Endothelial cell (in vitro differentiated cells): ENCODE results near the gene MAFF. TPM values are rescaled to one million over a fixed set of nuclear protein-coding genes. Genes with fewer than 3 reads are reported as not detected.
A peak's percentile ranks its signal among the peaks of the same experiment; 100 is the strongest.

ENCODE experiments used
- DNase-seq: peaks from one replicate; pipeline ENCODE4 v3.0.0; 2021; ENCODE audit warnings: low spot score
- H3K27ac Mint-ChIP-seq: one replicate; pipeline ENCODE4 v1.8.0; 2021; ENCODE audit warnings: mixed read lengths, inconsistent platforms; ENCODE audit not compliant: unreplicated experiment
- H3K27me3 Mint-ChIP-seq: one replicate; pipeline ENCODE4 v1.8.0; 2021; ENCODE audit warnings: mild to moderate bottlenecking, moderate library complexity, mixed read lengths, inconsistent platforms; ENCODE audit not compliant: unreplicated experiment
- H3K36me3 Mint-ChIP-seq: one replicate; pipeline ENCODE4 v1.8.0; 2021; ENCODE audit warnings: mild to moderate bottlenecking, low read depth, mixed read lengths, inconsistent platforms; ENCODE audit not compliant: unreplicated experiment
- H3K4me1 Mint-ChIP-seq: one replicate; pipeline ENCODE4 v1.8.0; 2021; ENCODE audit warnings: mild to moderate bottlenecking, mixed read lengths, inconsistent platforms; ENCODE audit not compliant: unreplicated experiment
- H3K4me3 Mint-ChIP-seq: one replicate; pipeline ENCODE4 v1.8.0; 2021; ENCODE audit warnings: mild to moderate bottlenecking, mixed read lengths, inconsistent platforms; ENCODE audit not compliant: unreplicated experiment
- H3K9me3 Mint-ChIP-seq: one replicate; pipeline ENCODE4 v1.8.0; 2021; ENCODE audit warnings: mixed read lengths, inconsistent platforms; ENCODE audit not compliant: unreplicated experiment
- total RNA-seq: library from RNA; stranded (reverse); fragmentation: NEBNext Ultra II Directional; extraction: Animal tissue kit (Norgen Biotek cat#: 25700); gene quantifications from one replicate; pipeline ENCODE4 v1.2.1, GENCODE V29; 2021; ENCODE audit not compliant: unreplicated experiment
- TF ChIP-seq, protein P1 (sequence below): fragments of 200-600 bp; sonication (generic); IDR thresholded peaks from one replicate; pipeline ENCODE4 v1.5.0; 2021; ENCODE audit warnings: antibody characterized with exemption; ENCODE audit not compliant: unreplicated experiment

Gene MAFF
- total RNA-seq, 1 donor from 2014 or later: 3.5 TPM

DNA sequence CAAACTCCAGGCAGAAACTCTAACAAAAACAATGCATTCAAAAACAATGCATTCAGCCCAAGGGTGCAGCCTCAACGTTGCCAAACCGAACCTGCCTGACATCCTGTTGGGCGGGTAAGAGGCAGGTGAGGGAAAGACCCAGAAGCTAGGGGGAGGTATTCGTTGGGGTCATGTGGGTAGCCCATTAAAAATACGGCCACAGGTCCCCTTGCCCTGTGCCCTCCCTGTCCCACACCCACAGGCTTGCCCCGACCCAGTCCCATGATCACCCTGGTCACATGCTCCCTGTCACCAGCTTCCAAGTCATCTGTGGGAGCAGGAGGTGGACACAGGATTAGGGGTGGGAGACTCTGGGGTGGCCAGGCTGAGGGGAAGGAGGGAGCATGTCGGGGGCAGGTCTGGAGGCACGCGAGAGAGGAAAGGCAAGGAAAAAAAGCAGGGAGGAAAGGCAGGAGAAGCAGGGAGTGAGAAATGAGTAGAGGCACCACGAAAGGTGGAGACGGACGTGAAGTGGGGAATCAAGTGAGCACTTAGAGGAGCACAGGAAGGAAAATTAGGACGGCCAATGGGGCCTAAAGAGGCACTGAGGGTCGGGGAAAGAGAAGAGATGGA is 20.8 kb upstream of the MAFF start:
- Mint-ChIP-seq H3K36me3 (peaks cover 4% of the 10 kb centered on the region), H3K4me1 (peaks cover 41% of the 10 kb centered on the region), H3K27me3 (peaks cover 5% of the 10 kb centered on the region), H3K9me3 (no peaks in the 10 kb centered on the region), H3K27ac (peak overlapping the region; percentile 98), H3K4me3 (peak overlapping the region; percentile 91)
- TF ChIP-seq, protein P1, sequence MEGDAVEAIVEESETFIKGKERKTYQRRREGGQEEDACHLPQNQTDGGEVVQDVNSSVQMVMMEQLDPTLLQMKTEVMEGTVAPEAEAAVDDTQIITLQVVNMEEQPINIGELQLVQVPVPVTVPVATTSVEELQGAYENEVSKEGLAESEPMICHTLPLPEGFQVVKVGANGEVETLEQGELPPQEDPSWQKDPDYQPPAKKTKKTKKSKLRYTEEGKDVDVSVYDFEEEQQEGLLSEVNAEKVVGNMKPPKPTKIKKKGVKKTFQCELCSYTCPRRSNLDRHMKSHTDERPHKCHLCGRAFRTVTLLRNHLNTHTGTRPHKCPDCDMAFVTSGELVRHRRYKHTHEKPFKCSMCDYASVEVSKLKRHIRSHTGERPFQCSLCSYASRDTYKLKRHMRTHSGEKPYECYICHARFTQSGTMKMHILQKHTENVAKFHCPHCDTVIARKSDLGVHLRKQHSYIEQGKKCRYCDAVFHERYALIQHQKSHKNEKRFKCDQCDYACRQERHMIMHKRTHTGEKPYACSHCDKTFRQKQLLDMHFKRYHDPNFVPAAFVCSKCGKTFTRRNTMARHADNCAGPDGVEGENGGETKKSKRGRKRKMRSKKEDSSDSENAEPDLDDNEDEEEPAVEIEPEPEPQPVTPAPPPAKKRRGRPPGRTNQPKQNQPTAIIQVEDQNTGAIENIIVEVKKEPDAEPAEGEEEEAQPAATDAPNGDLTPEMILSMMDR: no peak
- DNase-seq: no peak

DNA sequence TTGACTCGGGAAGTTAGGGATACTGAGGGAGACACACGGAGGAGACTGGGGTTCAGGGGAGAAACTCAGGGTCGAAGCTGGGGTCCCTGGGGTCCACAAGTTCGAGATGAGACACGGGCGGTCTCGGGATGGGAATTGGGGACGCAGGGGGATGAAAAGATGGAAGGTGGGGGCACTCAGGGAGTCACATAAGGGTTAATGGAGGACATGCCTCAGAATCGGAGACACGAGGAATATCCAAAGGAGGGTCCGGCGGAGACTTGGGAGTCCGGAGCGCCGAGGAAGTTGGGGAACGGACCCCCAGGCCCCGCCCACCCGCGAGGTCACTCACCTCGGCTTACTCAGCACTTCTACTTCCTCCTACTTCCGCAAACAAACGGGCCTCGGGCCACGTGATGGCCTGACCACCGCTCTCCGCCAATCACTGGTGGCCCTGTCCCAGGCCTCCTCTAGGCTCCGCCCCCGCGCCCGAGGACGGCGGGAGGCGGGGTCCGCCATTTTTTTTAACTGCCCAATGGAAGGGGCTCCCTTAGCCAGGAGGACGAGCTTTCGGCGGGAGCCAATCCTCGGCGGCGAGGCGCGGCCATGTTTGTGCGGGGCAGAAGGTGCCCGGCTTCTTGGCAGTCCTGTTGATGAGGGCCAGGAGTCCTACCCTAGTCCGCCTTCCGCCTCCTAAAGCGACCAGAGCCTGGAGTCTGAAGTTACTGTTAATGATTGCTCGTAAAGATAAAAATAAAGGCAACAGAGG is 20.2 kb upstream of the MAFF start, which contains the start of gene PLA2G6:
TSS of gene PLA2G6 (minus strand) at position 378 of the 748 bp plus-strand sequence. CDS start 12,404 bp downstream, outside the sequence.
- H3K4me1 Mint-ChIP-seq: peaks cover 37% of the 10 kb centered on the region
- peak within 1 kb of the TSS; percentile 98 for H3K27ac Mint-ChIP-seq
- DNase-seq: peak; percentile 99
- peak within 1 kb of the TSS; percentile 91 for H3K4me3 Mint-ChIP-seq
- no peaks in the 10 kb centered on the region for H3K9me3 Mint-ChIP-seq
- H3K27me3 Mint-ChIP-seq: peaks cover 7% of the 10 kb centered on the region
- H3K36me3 Mint-ChIP-seq: peaks cover 4% of the 10 kb centered on the region
- TF ChIP-seq, protein P1: no peak

DNA sequence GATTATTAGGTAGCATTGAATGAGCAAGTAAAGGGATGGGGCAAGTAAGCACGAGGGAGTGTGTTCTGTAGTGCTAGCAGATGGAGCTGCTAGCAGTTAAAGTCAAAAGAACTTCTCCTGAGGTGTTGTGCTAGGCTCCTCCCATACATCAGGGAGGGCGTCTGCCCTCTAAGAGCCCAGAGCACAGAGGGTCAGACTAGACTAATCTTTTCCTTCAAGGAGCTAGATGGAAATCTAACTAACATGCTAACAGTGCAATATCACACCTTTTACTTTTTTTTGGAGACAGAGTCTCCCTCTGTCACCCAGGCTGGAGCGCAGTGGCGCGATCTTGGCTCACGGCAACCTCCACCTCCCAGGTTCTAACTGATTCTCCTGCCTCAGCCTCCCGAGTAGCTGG is 17.0 kb upstream of the MAFF start:
- TF ChIP-seq, protein P1: no peak
- Mint-ChIP-seq H3K4me1 (peaks cover 26% of the 10 kb centered on the region), H3K27me3 (peaks cover 9% of the 10 kb centered on the region), H3K36me3 (peaks cover 3% of the 10 kb centered on the region), H3K4me3 (no peak overlapping the region), H3K9me3 (no peaks in the 10 kb centered on the region), H3K27ac (no peak overlapping the region)
- DNase-seq: no peak

DNA sequence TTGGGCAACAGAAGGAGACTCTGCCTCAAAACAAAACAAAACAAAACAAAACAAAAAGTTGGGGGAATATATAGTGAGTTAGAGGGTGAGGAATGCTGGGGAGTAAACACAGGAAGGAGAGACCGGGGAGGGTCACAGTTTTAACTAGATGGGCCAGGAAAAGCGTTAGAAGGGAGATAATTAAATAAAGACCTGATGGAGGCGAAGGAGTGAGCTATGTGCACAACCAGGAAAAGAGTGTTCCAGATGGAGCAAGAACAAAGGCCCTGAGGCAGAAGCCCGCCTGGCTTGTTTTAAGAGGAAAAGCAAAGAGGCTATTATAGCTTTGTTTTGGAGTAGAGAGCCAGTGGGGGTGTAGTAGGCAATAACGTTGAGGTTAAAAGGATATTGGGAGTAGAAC is 15.4 kb upstream of the MAFF start:
- TF ChIP-seq, protein P1: no peak
- no peaks in the 10 kb centered on the region for H3K9me3 Mint-ChIP-seq
- peaks cover 7% of the 10 kb centered on the region for H3K27me3 Mint-ChIP-seq
- no peak overlapping the region for H3K4me3 Mint-ChIP-seq
- peaks cover 10% of the 10 kb centered on the region for H3K4me1 Mint-ChIP-seq
- H3K27ac Mint-ChIP-seq: no peak overlapping the region
- H3K36me3 Mint-ChIP-seq: no peaks in the 10 kb centered on the region
- no peak for DNase-seq
